K562 (cell line): ENCODE results near the gene CNIH1. TPM values are rescaled to one million over a fixed set of nuclear protein-coding genes. Genes with fewer than 3 reads are reported as not detected.
A peak's percentile ranks its signal among the peaks of the same experiment; 100 is the strongest.

Experiments used
- ATF4 ChIP-seq: fragments of 450-650 bp; formaldehyde crosslinking; IDR thresholded peaks from 2 replicates; pipeline ENCODE4 v1.4.0; 2022; ENCODE audit warnings: mild to moderate bottlenecking, moderate library complexity
- BRD9 ChIP-seq: fragments of 450-650 bp; IDR thresholded peaks from 2 replicates; pipeline ENCODE4 v1.6.1; 2018; ENCODE audit warnings: low read depth; ENCODE audit not compliant: partially characterized antibody
- CSDE1 ChIP-seq, 2 experiments: fragments of 450-650 bp; IDR thresholded peaks; 2 replicates each; pipeline ENCODE4 v1.6.1; 2016; ENCODE audit warnings: mild to moderate bottlenecking in 1 of 2
- ELF4 ChIP-seq: fragments of 450-650 bp; formaldehyde crosslinking; IDR thresholded peaks from 2 replicates; pipeline ENCODE4 v1.4.0; 2022; ENCODE audit warnings: missing genetic modification characterization
- ETV1 ChIP-seq: fragments of 450-650 bp; conservative IDR thresholded peaks from 2 replicates; pipeline ENCODE4 v1.6.1; 2016; ENCODE audit warnings: missing genetic modification characterization, control low read depth, low read depth, missing compliant biosample characterization
- FOXJ3 ChIP-seq: sonication (generic); formaldehyde crosslinking; IDR thresholded peaks from 2 replicates; pipeline ENCODE4 v1.4.0; 2020; ENCODE audit warnings: mild to moderate bottlenecking, missing genetic modification reagents
- POLR2G ChIP-seq: fragments of 200-400 bp; formaldehyde crosslinking; IDR thresholded peaks from 2 replicates; pipeline ENCODE4 v1.6.1; 2017; ENCODE audit warnings: low read depth, mild to moderate bottlenecking, antibody characterized with exemption, low read length, moderate library complexity
- RB1 ChIP-seq: fragments of 450-650 bp; IDR thresholded peaks from 2 replicates; pipeline ENCODE4 v1.6.1; 2017; ENCODE audit warnings: low read depth, mild to moderate bottlenecking
- RBFOX2 ChIP-seq: fragments of 200-400 bp; formaldehyde crosslinking; IDR thresholded peaks from 2 replicates; pipeline ENCODE4 v1.6.1; 2017; ENCODE audit warnings: low read depth, mild to moderate bottlenecking, low read length, moderate library complexity
- RUNX1 ChIP-seq: sonication (generic); IDR thresholded peaks from 2 replicates; pipeline ENCODE4 v1.6.1; 2016; ENCODE audit warnings: antibody characterized with exemption, low read depth
- TCF7L2 ChIP-seq: fragments of 150-350 bp; IDR thresholded peaks from 2 replicates; pipeline ENCODE4 v1.6.1; 2016; ENCODE audit warnings: low read depth, mild to moderate bottlenecking, low read length, moderate library complexity
- TSC22D4 ChIP-seq: fragments of 450-650 bp; IDR thresholded peaks from 2 replicates; pipeline ENCODE4 v1.6.1; 2016; ENCODE audit warnings: missing genetic modification characterization, missing biosample characterization, control low read depth
- ZBTB26 ChIP-seq: fragments of 450-650 bp; formaldehyde crosslinking; IDR thresholded peaks from 2 replicates; pipeline ENCODE4 v1.4.0; 2022; ENCODE audit warnings: missing genetic modification characterization
- ZFP1 ChIP-seq: fragments of 450-650 bp; formaldehyde crosslinking; IDR thresholded peaks from 2 replicates; pipeline ENCODE4 v1.4.0; 2020; ENCODE audit warnings: mild to moderate bottlenecking, mixed read lengths
- ZNF124 ChIP-seq: sonication (generic); formaldehyde crosslinking; IDR thresholded peaks from 2 replicates; pipeline ENCODE4 v1.8.1; 2022; ENCODE audit warnings: missing genetic modification reagents
- ZNF174 ChIP-seq: fragments of 250-450 bp; sonication (Bioruptor Pico); IDR thresholded peaks from 2 replicates; pipeline ENCODE4 v1.4.0; 2020; ENCODE audit warnings: mild to moderate bottlenecking
- ZNF277 ChIP-seq: fragments of 250-450 bp; sonication (Bioruptor Pico); IDR thresholded peaks from 2 replicates; pipeline ENCODE4 v1.8.0; 2022; ENCODE audit warnings: inconsistent platforms, mild to moderate bottlenecking, moderate library complexity, borderline replicate concordance
- ZNF324 ChIP-seq: fragments of 250-450 bp; sonication (Bioruptor Pico); IDR thresholded peaks from 2 replicates; pipeline ENCODE4 v1.4.0; 2020; ENCODE audit warnings: mild to moderate bottlenecking
- ZNF395 ChIP-seq: fragments of 200-800 bp; sonication (Bioruptor generic); IDR thresholded peaks from 2 replicates; pipeline ENCODE4 v1.6.1; 2017; ENCODE audit warnings: missing genetic modification characterization, missing compliant biosample characterization
- ZNF584 ChIP-seq: fragments of 200-800 bp; sonication (Bioruptor generic); IDR thresholded peaks from 2 replicates; pipeline ENCODE4 v1.6.1; 2016; ENCODE audit warnings: low read depth, mild to moderate bottlenecking, missing genetic modification characterization, missing compliant biosample characterization
- ZNF79 ChIP-seq: fragments of 250-450 bp; sonication (Bioruptor Pico); IDR thresholded peaks from 2 replicates; pipeline ENCODE4 v1.4.0; 2020; ENCODE audit warnings: low read depth, mild to moderate bottlenecking, moderate library complexity
- polyA plus RNA-seq, 8 experiments: library from polyadenylated mRNA; depleted of rRNA in 4 of 8; stranded (reverse) in 5 of 8; unstranded in 3 of 8; fragments of >200 nt; fragmentation: Nextera tagmentation in 2 of 8; fragmentation: Illumina TruSeq in 1 of 8; extraction: Ambion mirVana in 2 of 8; extraction: Trizol in 1 of 8; gene quantifications; 2 replicates each; pipeline versions ENCODE4 v1.2.1 to v1.2.3, GENCODE V29; 2011 to 2014; ENCODE audit warnings: inconsistent platforms in 1 of 8, missing spikeins in 1 of 8
- total RNA-seq, 7 experiments: library from RNA; depleted of rRNA in 6 of 7; stranded (reverse); fragments of >200 nt in 6 of 7; fragmentation: Illumina TruSeq in 2 of 7; extraction: Trizol in 2 of 7; gene quantifications; 2 replicates each; pipeline versions ENCODE4 v1.2.1 to v1.2.3, GENCODE V29; 2011 to 2021; ENCODE audit warnings: low replicate concordance in 1 of 7

Gene CNIH1
- total and polyA plus RNA-seq, 9 of the 15 experiments (the other 6 are each of a cell fraction or from before 2014, with no cell fraction given) = 13.9 to 283 (median 77.3) TPM

GRCh38 chr14:54396493-54397335 lies 44.5 kb downstream of the CNIH1 start, which contains the start of gene CDKN3 (continued):
- no peak for TF ChIP-seq ATF4 (CRISPR knock-in tag)
- TF ChIP-seq BRD9 = no peak
- no peak for TF ChIP-seq ETV1
- no peak for TF ChIP-seq TSC22D4
- peak; percentile 98 for TF ChIP-seq POLR2G
- TF ChIP-seq FOXJ3 (CRISPR knock-in tag) = no peak
- TF ChIP-seq RUNX1 = no peak
- TF ChIP-seq ELF4 (CRISPR knock-in tag) = no peak
- no peak for TF ChIP-seq ZNF584 (CRISPR knock-in tag)
- TF ChIP-seq ZNF174 (CRISPR knock-in tag) = no peak
- TF ChIP-seq ZFP1 (CRISPR knock-in tag) = no peak
- TF ChIP-seq TCF7L2 = no peak
- TF ChIP-seq ZNF395 = no peak
- TF ChIP-seq ZNF124 = no peak
- no peak for TF ChIP-seq ZNF79
- no peak for TF ChIP-seq ZNF324
- peak; percentile 38; the same call in 1 of the 2 replicates for TF ChIP-seq RB1
- TF ChIP-seq RBFOX2 = peak; percentile 96
- no peak for TF ChIP-seq ZBTB26 (CRISPR knock-in tag)
- TF ChIP-seq CSDE1 (IDR thresholded peaks at IDR 0.05) = no peak; a peak in 1 of 4 replicates
- no peak for TF ChIP-seq ZNF277 (CRISPR knock-in tag)
